GM23248 (cell line): Measurements from ENCODE around the gene NPTX2. TPM values are rescaled to one million over a fixed set of nuclear protein-coding genes. Genes with fewer than 3 reads are reported as not detected.

Experiments
- DNase-seq: peaks from one replicate; pipeline ENCODE4 v3.0.0-alpha.2; 2015
- H2AFZ ChIP-seq: fragments of 200-600 bp; sonication (generic); 2 replicates; pipeline ENCODE4 v1.6.1; 2016; ENCODE audit warnings: antibody characterized with exemption
- H3F3A ChIP-seq: fragments of 200-600 bp; sonication (generic); 2 replicates; pipeline ENCODE4 v1.6.1; 2016; ENCODE audit warnings: mild to moderate bottlenecking, antibody characterized with exemption, mixed run types; ENCODE audit not compliant: insufficient read depth
- H3K27ac ChIP-seq: fragments of 200-600 bp; sonication (generic); 2 replicates; pipeline ENCODE4 v1.5.1; 2016; ENCODE audit warnings: mild to moderate bottlenecking
- H3K27me3 ChIP-seq: fragments of 200-600 bp; sonication (generic); replicated peaks from 2 replicates; pipeline ENCODE4 v1.6.1; 2016; ENCODE audit warnings: mild to moderate bottlenecking; ENCODE audit not compliant: insufficient read depth
- H3K36me3 ChIP-seq: fragments of 200-600 bp; sonication (generic); 2 replicates; pipeline ENCODE4 v1.6.1; 2016; ENCODE audit warnings: low read depth, mild to moderate bottlenecking
- H3K4me1 ChIP-seq: fragments of 200-600 bp; sonication (generic); 2 replicates; pipeline ENCODE4 v1.6.1; 2016; ENCODE audit warnings: mild to moderate bottlenecking; ENCODE audit not compliant: insufficient read depth
- H3K4me2 ChIP-seq: fragments of 200-600 bp; sonication (generic); one replicate; pipeline ENCODE4 v1.6.1; 2016; ENCODE audit warnings: mild to moderate bottlenecking; ENCODE audit not compliant: unreplicated experiment
- H3K4me3 ChIP-seq: fragments of 200-600 bp; sonication (generic); 2 replicates; pipeline ENCODE4 v1.5.1; 2016; ENCODE audit warnings: mild to moderate bottlenecking
- H3K79me2 ChIP-seq: fragments of 200-600 bp; sonication (generic); 2 replicates; pipeline ENCODE4 v1.6.1; 2016; ENCODE audit warnings: mild to moderate bottlenecking; ENCODE audit not compliant: insufficient read depth
- H3K9ac ChIP-seq: fragments of 200-600 bp; sonication (generic); 2 replicates; pipeline ENCODE4 v1.6.1; 2016; ENCODE audit warnings: mild to moderate bottlenecking
- H3K9me2 ChIP-seq: fragments of 200-600 bp; sonication (generic); 2 replicates; pipeline ENCODE4 v1.6.1; 2016; ENCODE audit warnings: mixed run types, mild to moderate bottlenecking, moderate library complexity; ENCODE audit not compliant: insufficient read depth
- H3K9me3 ChIP-seq: fragments of 200-600 bp; sonication (generic); one replicate; pipeline ENCODE4 v1.6.1; 2017; ENCODE audit warnings: low read depth
- H4K20me1 ChIP-seq: fragments of 200-600 bp; sonication (generic); 2 replicates; pipeline ENCODE4 v1.6.0; 2016; ENCODE audit not compliant: insufficient read depth
- EZH2 ChIP-seq: fragments of 200-600 bp; sonication (generic); IDR thresholded peaks from 2 replicates; pipeline ENCODE4 v1.6.1; 2018; ENCODE audit warnings: antibody characterized with exemption, mild to moderate bottlenecking; ENCODE audit not compliant: insufficient read depth, poor library complexity, severe bottlenecking
- EZH2phosphoT487 ChIP-seq: fragments of 200-600 bp; sonication (generic); IDR thresholded peaks from 2 replicates; pipeline ENCODE4 v1.6.1; 2018; ENCODE audit warnings: antibody characterized with exemption, moderate library complexity, mild to moderate bottlenecking, low read depth; ENCODE audit not compliant: insufficient read depth
- WGBS, 2 experiments: methylation state at CpG; one replicate each; pipeline ENCODE4 v1.1.6; 2015 to 2017; ENCODE audit warnings: low lambda C conversion rate in 2 of 2, low coverage in 1 of 2; ENCODE audit errors: missing lambda C conversion rate in 2 of 2; 5-methylcytosine and 5-hydroxymethylcytosine counted together
- in situ Hi-C: fragments of 300-500 bp; cut with MboI; formaldehyde crosslinking; loops from 2 replicates; pipeline ENCODE4 v1.15.0; 2020
- polyA plus RNA-seq: library from polyadenylated mRNA; unstranded; fragments of >200 nt; fragmentation: Nextera tagmentation; extraction: Ambion mirVana; gene quantifications from 2 replicates; pipeline ENCODE4 v1.2.1, GENCODE V29; 2016
- total RNA-seq: library from RNA; depleted of rRNA; stranded (reverse); fragments of >200 nt; shearing (Covaris generic); gene quantifications from 2 replicates; pipeline ENCODE4 v1.2.3, GENCODE V29; 2014

NPTX2 gene
- total and polyA plus RNA-seq, 2 experiments from 2014 or later, result 0.30 to 0.97 TPM

- Histone ChIP-seq H3K9me2 (no peaks in the 10 kb centered on the region), H3K79me2 (no peaks in the 10 kb centered on the region), H3K4me1 (no peaks in the 10 kb centered on the region), H3K9me3 (no peaks in the 10 kb centered on the region), H4K20me1 (no peaks in the 10 kb centered on the region), H3K36me3 (no peaks in the 10 kb centered on the region), H3K27ac (no peak overlapping the region), H3K27me3 (no peaks in the 10 kb centered on the region), H2AFZ (no peak overlapping the region), H3K4me2 (no peak overlapping the region), H3K4me3 (no peak overlapping the region), H3K9ac (no peak overlapping the region), H3F3A (no peaks in the 10 kb centered on the region)
- no peak for DNase-seq
- TF ChIP-seq EZH2 (no peak), EZH2phosphoT487 (no peak)
- in situ Hi-C loops, result no loop called here
- whole genome bisulfite sequencing, 2 experiments, result 31 to 42% methylated on average over 7 of the region's 8 CpGs
These were observed 10.3 kb downstream of the NPTX2 start for GRCh38 chr7:98627413-98627790.

GRCh38 chr7:98628418-98628817 is 11.3 kb downstream of the NPTX2 start:
- Histone ChIP-seq H3F3A (no peaks in the 10 kb centered on the region), H3K27me3 (no peaks in the 10 kb centered on the region), H3K9ac (no peak overlapping the region), H3K9me3 (no peaks in the 10 kb centered on the region), H3K27ac (no peak overlapping the region), H3K9me2 (no peaks in the 10 kb centered on the region), H4K20me1 (no peaks in the 10 kb centered on the region), H3K36me3 (no peaks in the 10 kb centered on the region), H3K79me2 (no peaks in the 10 kb centered on the region), H3K4me2 (no peak overlapping the region), H3K4me3 (no peak overlapping the region), H3K4me1 (no peaks in the 10 kb centered on the region), H2AFZ (no peak overlapping the region)
- DNase-seq, result no peak
- in situ Hi-C loops, result no loop called here
- TF ChIP-seq EZH2phosphoT487 (no peak), EZH2 (no peak)
- WGBS, 2 experiments, result 64 to 68% methylated on average over 16 of the region's 16 CpGs

- H3K4me1 ChIP-seq, result no peaks in the 10 kb centered on the region
- H3K9me3 ChIP-seq, result no peaks in the 10 kb centered on the region
- no peak overlapping the region for H3K4me3 ChIP-seq
- in situ Hi-C loops, result no loop called here
- H3F3A ChIP-seq, result no peaks in the 10 kb centered on the region
- no peaks in the 10 kb centered on the region for H3K9me2 ChIP-seq
- no peak overlapping the region for H3K9ac ChIP-seq
- no peak overlapping the region for H2AFZ ChIP-seq
- no peaks in the 10 kb centered on the region for H3K79me2 ChIP-seq
- WGBS, 2 experiments, result 16 to 19% methylated on average over 12 to 13 of the region's 13 CpGs
- peak; percentile 7 for DNase-seq
- no peak overlapping the region for H3K4me2 ChIP-seq
- H3K27ac ChIP-seq, result no peak overlapping the region
- no peaks in the 10 kb centered on the region for H3K36me3 ChIP-seq
- no peak for TF ChIP-seq EZH2phosphoT487
- TF ChIP-seq EZH2, result no peak
- H4K20me1 ChIP-seq, result no peaks in the 10 kb centered on the region
- no peaks in the 10 kb centered on the region for H3K27me3 ChIP-seq
These were observed 11.9 kb downstream of the NPTX2 start for GRCh38 chr7:98629001-98629431.

- TF ChIP-seq EZH2phosphoT487, result no peak
- no peak for TF ChIP-seq EZH2
- Histone ChIP-seq H3F3A (no peaks in the 10 kb centered on the region), H3K9ac (no peak overlapping the region), H3K9me2 (no peaks in the 10 kb centered on the region), H3K79me2 (no peaks in the 10 kb centered on the region), H3K27me3 (no peaks in the 10 kb centered on the region), H2AFZ (no peak overlapping the region), H3K36me3 (no peaks in the 10 kb centered on the region), H3K4me1 (no peaks in the 10 kb centered on the region), H4K20me1 (no peaks in the 10 kb centered on the region), H3K4me2 (no peak overlapping the region), H3K9me3 (no peaks in the 10 kb centered on the region), H3K4me3 (no peak overlapping the region), H3K27ac (no peak overlapping the region)
- DNase-seq, result no peak
- WGBS, 2 experiments, result 26 to 30% methylated on average over 9 of the region's 9 CpGs
- in situ Hi-C loops, result no loop called here
These were observed 13.1 kb downstream of the NPTX2 start for GRCh38 chr7:98630149-98630548.

- H3K4me1 ChIP-seq, result no peaks in the 10 kb centered on the region
- H3K4me2 ChIP-seq, result no peak overlapping the region
- H3K9ac ChIP-seq, result no peak overlapping the region
- H3K9me2 ChIP-seq, result no peaks in the 10 kb centered on the region
- no peaks in the 10 kb centered on the region for H3K36me3 ChIP-seq
- 16 to 26% methylated on average over 3 of the region's 3 CpGs for WGBS, 2 experiments
- in situ Hi-C loops, result no loop called here
- H2AFZ ChIP-seq, result no peak overlapping the region
- H3K4me3 ChIP-seq, result no peak overlapping the region
- no peak for TF ChIP-seq EZH2phosphoT487
- no peak for TF ChIP-seq EZH2
- no peak for DNase-seq
- no peaks in the 10 kb centered on the region for H3K27me3 ChIP-seq
- no peak overlapping the region for H3K27ac ChIP-seq
- no peaks in the 10 kb centered on the region for H4K20me1 ChIP-seq
- H3K9me3 ChIP-seq, result no peaks in the 10 kb centered on the region
- H3F3A ChIP-seq, result no peaks in the 10 kb centered on the region
- no peaks in the 10 kb centered on the region for H3K79me2 ChIP-seq
These were observed 13.7 kb downstream of the NPTX2 start for GRCh38 chr7:98630770-98631169.
